HepG2 (cell line): Measurements from ENCODE around the gene ZNF264.

ENCODE experiments used
- CBFB ChIP-seq: sonication (generic); formaldehyde crosslinking; IDR thresholded peaks from 2 replicates; pipeline ENCODE4 v1.4.0; 2020; ENCODE audit warnings: missing genetic modification reagents
- CTCF ChIP-seq: sonication (generic); formaldehyde crosslinking; IDR thresholded peaks from 2 replicates; pipeline ENCODE4 v1.5.0; 2020; ENCODE audit warnings: mild to moderate bottlenecking, missing genetic modification reagents, moderate library complexity
- ELK4 ChIP-seq: sonication (generic); formaldehyde crosslinking; IDR thresholded peaks from 2 replicates; pipeline ENCODE4 v1.9.0; 2021; ENCODE audit warnings: missing genetic modification reagents, borderline replicate concordance
- ETV6 ChIP-seq: sonication (generic); formaldehyde crosslinking; conservative IDR thresholded peaks from 2 replicates; pipeline ENCODE4 v1.4.0; 2020; ENCODE audit warnings: missing genetic modification reagents
- GTF2F1 ChIP-seq: fragments of 150-350 bp; IDR thresholded peaks from 2 replicates; pipeline ENCODE4 v1.6.1; 2014; ENCODE audit warnings: low read length
- MLXIP ChIP-seq: sonication (generic); formaldehyde crosslinking; IDR thresholded peaks from 2 replicates; pipeline ENCODE4 v1.9.0; 2021; ENCODE audit warnings: missing genetic modification reagents, borderline replicate concordance
- NR3C1 ChIP-seq: sonication (generic); formaldehyde crosslinking; IDR thresholded peaks from 2 replicates; pipeline ENCODE4 v1.4.0; 2020; ENCODE audit warnings: missing genetic modification reagents
- RXRA ChIP-seq: sonication (generic); formaldehyde crosslinking; IDR thresholded peaks from 2 replicates; pipeline ENCODE4 v1.5.1; 2020; ENCODE audit warnings: missing genetic modification reagents
- ZNF253 ChIP-seq: sonication (generic); formaldehyde crosslinking; IDR thresholded peaks from 2 replicates; pipeline ENCODE4 v1.8.0; 2022; ENCODE audit warnings: mild to moderate bottlenecking, missing genetic modification reagents, borderline replicate concordance
- ZNF333 ChIP-seq: sonication (generic); formaldehyde crosslinking; IDR thresholded peaks from 2 replicates; pipeline ENCODE4 v1.4.0; 2020; ENCODE audit warnings: mild to moderate bottlenecking, missing genetic modification reagents, borderline replicate concordance
- ZNF430 ChIP-seq: sonication (generic); formaldehyde crosslinking; IDR thresholded peaks from 2 replicates; pipeline ENCODE4 v1.9.0; 2021; ENCODE audit warnings: mild to moderate bottlenecking, missing genetic modification reagents
- TF ChIP-seq, protein P1 (sequence below): IDR thresholded peaks from 2 replicates; pipeline ENCODE4 v1.6.1; 2016; ENCODE audit warnings: low read depth, control low read depth

DNA sequence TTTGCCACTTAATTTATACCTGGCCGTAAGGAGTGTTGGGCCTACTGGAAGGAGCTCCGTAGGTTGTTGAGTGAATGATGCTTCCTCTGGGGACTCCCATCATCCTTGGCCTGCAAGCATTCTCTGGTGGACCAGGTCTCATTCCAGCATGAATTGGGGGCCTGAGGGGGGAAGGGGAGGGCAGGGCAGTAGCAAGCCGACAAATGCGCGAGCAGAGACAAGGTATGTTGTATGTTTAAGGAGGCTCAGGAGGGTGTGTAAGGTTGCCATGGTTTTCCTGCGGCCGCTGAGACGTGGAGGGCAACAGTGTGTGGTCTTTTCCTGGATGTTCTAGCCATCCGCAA, 749 bp downstream of the ZNF264 start:
- TF ChIP-seq ELK4 (CRISPR knock-in tag) (no peak), ETV6 (CRISPR knock-in tag) (no peak), CBFB (no peak), ZNF253 (CRISPR knock-in tag) (no peak), GTF2F1 (no peak), ZNF333 (no peak), CTCF (no peak), NR3C1 (CRISPR knock-in tag) (no peak), ZNF430 (no peak), MLXIP (CRISPR knock-in tag) (no peak), RXRA (CRISPR knock-in tag) (no peak)
- TF ChIP-seq, protein P1, sequence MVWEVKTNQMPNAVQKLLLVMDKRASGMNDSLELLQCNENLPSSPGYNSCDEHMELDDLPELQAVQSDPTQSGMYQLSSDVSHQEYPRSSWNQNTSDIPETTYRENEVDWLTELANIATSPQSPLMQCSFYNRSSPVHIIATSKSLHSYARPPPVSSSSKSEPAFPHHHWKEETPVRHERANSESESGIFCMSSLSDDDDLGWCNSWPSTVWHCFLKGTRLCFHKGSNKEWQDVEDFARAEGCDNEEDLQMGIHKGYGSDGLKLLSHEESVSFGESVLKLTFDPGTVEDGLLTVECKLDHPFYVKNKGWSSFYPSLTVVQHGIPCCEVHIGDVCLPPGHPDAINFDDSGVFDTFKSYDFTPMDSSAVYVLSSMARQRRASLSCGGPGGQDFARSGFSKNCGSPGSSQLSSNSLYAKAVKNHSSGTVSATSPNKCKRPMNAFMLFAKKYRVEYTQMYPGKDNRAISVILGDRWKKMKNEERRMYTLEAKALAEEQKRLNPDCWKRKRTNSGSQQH (CRISPR knock-in tag): no peak
